Epithelial cell of proximal tubule (primary cell): Measurements from ENCODE around the gene DEUP1. TPM values are rescaled to one million over a fixed set of nuclear protein-coding genes. Genes with fewer than 3 reads are reported as not detected.

Experiments
- DNase-seq: peaks from one replicate; pipeline ENCODE4 v3.0.0-alpha.2; 2011; ENCODE audit warnings: low read depth
- H3K4me3 ChIP-seq: 2 replicates; pipeline ENCODE4 v1.5.1; 2011; ENCODE audit warnings: low read depth, mild to moderate bottlenecking, low read length
- total RNA-seq: library from RNA; depleted of rRNA; stranded (reverse); fragments of >200 nt; gene quantifications from 2 replicates; pipeline ENCODE4 v1.2.3, GENCODE V29; 2015
- TF ChIP-seq, protein P1 (sequence below): conservative IDR thresholded peaks from 2 replicates; pipeline ENCODE4 v1.5.1; 2012; ENCODE audit warnings: low read depth, mild to moderate bottlenecking, low read length

The DEUP1 gene
- total RNA-seq, 1 donor from 2014 or later, result 0.69 TPM

GRCh38 chr11:93481696-93482095 lies 151.2 kb downstream of the DEUP1 start:
- TF ChIP-seq, protein P1, sequence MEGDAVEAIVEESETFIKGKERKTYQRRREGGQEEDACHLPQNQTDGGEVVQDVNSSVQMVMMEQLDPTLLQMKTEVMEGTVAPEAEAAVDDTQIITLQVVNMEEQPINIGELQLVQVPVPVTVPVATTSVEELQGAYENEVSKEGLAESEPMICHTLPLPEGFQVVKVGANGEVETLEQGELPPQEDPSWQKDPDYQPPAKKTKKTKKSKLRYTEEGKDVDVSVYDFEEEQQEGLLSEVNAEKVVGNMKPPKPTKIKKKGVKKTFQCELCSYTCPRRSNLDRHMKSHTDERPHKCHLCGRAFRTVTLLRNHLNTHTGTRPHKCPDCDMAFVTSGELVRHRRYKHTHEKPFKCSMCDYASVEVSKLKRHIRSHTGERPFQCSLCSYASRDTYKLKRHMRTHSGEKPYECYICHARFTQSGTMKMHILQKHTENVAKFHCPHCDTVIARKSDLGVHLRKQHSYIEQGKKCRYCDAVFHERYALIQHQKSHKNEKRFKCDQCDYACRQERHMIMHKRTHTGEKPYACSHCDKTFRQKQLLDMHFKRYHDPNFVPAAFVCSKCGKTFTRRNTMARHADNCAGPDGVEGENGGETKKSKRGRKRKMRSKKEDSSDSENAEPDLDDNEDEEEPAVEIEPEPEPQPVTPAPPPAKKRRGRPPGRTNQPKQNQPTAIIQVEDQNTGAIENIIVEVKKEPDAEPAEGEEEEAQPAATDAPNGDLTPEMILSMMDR, result peak; percentile 42
- no peak for DNase-seq

GRCh38 chr11:93482556-93482955 lies 152.0 kb downstream of the DEUP1 start:
- H3K4me3 ChIP-seq, result no peak overlapping the region
- TF ChIP-seq, protein P1, result no peak
- no peak for DNase-seq

More at GRCh38 chr11:93481696-93482095, 151.2 kb downstream of the DEUP1 start:
- no peak overlapping the region for H3K4me3 ChIP-seq

GRCh38 chr11:93484716-93485115 lies 154.2 kb downstream of the DEUP1 start:
- DNase-seq, result no peak
- no peak overlapping the region for H3K4me3 ChIP-seq
- TF ChIP-seq, protein P1, result no peak

DNA sequence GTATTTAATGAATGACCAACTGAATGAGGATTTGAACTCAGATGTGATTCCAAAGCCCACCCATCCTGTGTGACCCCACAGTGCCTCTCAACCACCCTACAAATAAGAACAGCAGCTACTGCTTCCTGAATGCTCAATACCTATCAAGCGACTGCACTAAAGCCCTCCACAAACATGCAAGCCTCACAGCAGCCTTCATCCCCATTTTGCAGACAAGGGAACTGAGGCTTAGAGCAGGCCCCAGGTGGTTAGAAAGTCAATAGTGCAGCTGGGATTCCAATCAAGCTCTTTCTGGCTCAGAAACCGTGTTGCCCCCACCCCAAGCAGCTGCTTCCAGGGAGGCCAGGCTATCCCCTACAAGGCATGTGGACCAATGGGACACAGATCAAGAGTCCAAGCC lies 155.4 kb downstream of the DEUP1 start:
- H3K4me3 ChIP-seq, result no peak overlapping the region
- TF ChIP-seq, protein P1, result no peak
- no peak for DNase-seq

GRCh38 chr11:93487032-93487483 lies 156.5 kb downstream of the DEUP1 start:
- no peak overlapping the region for H3K4me3 ChIP-seq
- TF ChIP-seq, protein P1, result no peak
- no peak for DNase-seq

Other genes starting within 250 kb of the DEUP1 start
- 5.8 and 8.2 TPM in 2 replicates for gene SLC36A4, start 132.8 kb upstream of the DEUP1 start, total RNA-seq
- 20.0 and 48.1 TPM in 2 replicates for gene SMCO4, start 212.6 kb downstream of the DEUP1 start, total RNA-seq